Measurements from ENCODE around the gene ARID1B. TPM values are rescaled to one million over a fixed set of nuclear protein-coding genes. Genes with fewer than 3 reads are reported as not detected.

The ARID1B gene
- total and polyA plus RNA-seq, 4 donors, result 7.0 to 49.0 (median 24.2) TPM

- Histone ChIP-seq H3K9ac (ENCODE audit: low read depth in 1 of 2, low read length in 2 of 2) (no peak overlapping the region), H3K9me3 (ENCODE audit: control insufficient read depth in 4 of 4, low read length in 3 of 4) (peaks cover 0 to 2% (median under 1%) of the 10 kb centered on the region in 4 donors), H3K4me3 (ENCODE audit: low read depth in 1 of 3, low read length in 3 of 3) (no peak overlapping the region), H3K27me3 (ENCODE audit: control insufficient read depth in 4 of 4, insufficient read depth in 4 of 4, low read length in 3 of 4) (no peaks in the 10 kb centered on the region), H3K27ac (ENCODE audit: low read depth in 1 of 2, low read length in 2 of 2) (no peak overlapping the region), H3K36me3 (ENCODE audit: control insufficient read depth in 4 of 4, insufficient read depth in 3 of 4, low read depth in 1 of 4, low read length in 3 of 4) (no peaks in the 10 kb centered on the region), H3K4me1 (ENCODE audit: control insufficient read depth in 4 of 4, insufficient read depth in 4 of 4, low read length in 3 of 4) (no peaks in the 10 kb centered on the region)
- no peak for DNase-seq (ENCODE audit: low spot score)
- TF ChIP-seq JUND (IDR thresholded peaks at IDR 0.05), result no peak
- no peak for TF ChIP-seq ZBTB33 (IDR thresholded peaks at IDR 0.05)
- no peak for TF ChIP-seq HNF4A (conservative IDR thresholded peaks at IDR 0.05)
- no peak for TF ChIP-seq MAX (IDR thresholded peaks at IDR 0.05)
- no peak for TF ChIP-seq FOXA2 (IDR thresholded peaks at IDR 0.05)
- TF ChIP-seq TAF1 (conservative IDR thresholded peaks at IDR 0.05), result no peak
- TF ChIP-seq EGR1 (IDR thresholded peaks at IDR 0.05; ENCODE audit: low read depth in 2 of 2), result no peak
- WGBS, result 92% methylated on average over 21 of the region's 21 CpGs
These were observed 469.0 kb downstream of the ARID1B start for GRCh38 chr6:157246048-157246630.

- DNase-seq (ENCODE audit: low spot score), result no peak
- TF ChIP-seq HNF4G (IDR thresholded peaks at IDR 0.05) (no peak), TAF1 (conservative IDR thresholded peaks at IDR 0.05) (no peak), FOXA2 (IDR thresholded peaks at IDR 0.05) (no peak), JUND (IDR thresholded peaks at IDR 0.05) (no peak)
- Histone ChIP-seq H3K36me3 (ENCODE audit: control insufficient read depth in 4 of 4, insufficient read depth in 3 of 4, low read depth in 1 of 4, low read length in 3 of 4) (no peaks in the 10 kb centered on the region), H3K27ac (ENCODE audit: low read depth in 1 of 2, low read length in 2 of 2) (no peak overlapping the region), H3K9ac (ENCODE audit: low read depth in 1 of 2, low read length in 2 of 2) (no peak overlapping the region), H3K9me3 (ENCODE audit: control insufficient read depth in 4 of 4, low read length in 3 of 4) (peaks cover 0 to 2% (median under 1%) of the 10 kb centered on the region in 4 donors), H3K4me1 (ENCODE audit: control insufficient read depth in 4 of 4, insufficient read depth in 4 of 4, low read length in 3 of 4) (no peaks in the 10 kb centered on the region), H3K27me3 (ENCODE audit: control insufficient read depth in 4 of 4, insufficient read depth in 4 of 4, low read length in 3 of 4) (no peaks in the 10 kb centered on the region), H3K4me3 (ENCODE audit: low read depth in 1 of 3, low read length in 3 of 3) (no peak overlapping the region)
- 88% methylated on average over 14 of the region's 14 CpGs for WGBS
These were observed 469.8 kb downstream of the ARID1B start for GRCh38 chr6:157246771-157247484.

- Histone ChIP-seq H3K4me1 (ENCODE audit: control insufficient read depth in 4 of 4, insufficient read depth in 4 of 4, low read length in 3 of 4) (no peaks in the 10 kb centered on the region), H3K9me3 (ENCODE audit: control insufficient read depth in 4 of 4, low read length in 3 of 4) (peaks cover 0 to 2% (median under 1%) of the 10 kb centered on the region in 4 donors), H3K27ac (ENCODE audit: low read depth in 1 of 2, low read length in 2 of 2) (no peak overlapping the region), H3K27me3 (ENCODE audit: control insufficient read depth in 4 of 4, insufficient read depth in 4 of 4, low read length in 3 of 4) (no peaks in the 10 kb centered on the region), H3K4me3 (ENCODE audit: low read depth in 1 of 3, low read length in 3 of 3) (no peak overlapping the region), H3K36me3 (ENCODE audit: control insufficient read depth in 4 of 4, insufficient read depth in 3 of 4, low read depth in 1 of 4, low read length in 3 of 4) (no peaks in the 10 kb centered on the region), H3K9ac (ENCODE audit: low read depth in 1 of 2, low read length in 2 of 2) (no peak overlapping the region)
- 34% methylated on average over 1 of the region's 1 CpG for WGBS
- DNase-seq (ENCODE audit: low spot score), result no peak
- TF ChIP-seq JUND (IDR thresholded peaks at IDR 0.05) (no peak), HNF4G (IDR thresholded peaks at IDR 0.05) (no peak), SP1 (IDR thresholded peaks at IDR 0.05) (no peak), ZBTB33 (IDR thresholded peaks at IDR 0.05) (no peak), FOXA1 (IDR thresholded peaks at IDR 0.05) (no peak), REST (IDR thresholded peaks at IDR 0.05) (no peak), ATF3 (IDR thresholded peaks at IDR 0.05) (no peak), EGR1 (IDR thresholded peaks at IDR 0.05; ENCODE audit: low read depth in 2 of 2) (no peak), YY1 (IDR thresholded peaks at IDR 0.05) (no peak), GABPA (IDR thresholded peaks at IDR 0.05 in 1 of 2, conservative IDR thresholded peaks at IDR 0.05 in 1 of 2) (no peak), FOXA2 (IDR thresholded peaks at IDR 0.05) (no peak), NR2F2 (IDR thresholded peaks at IDR 0.05) (no peak), RAD21 (IDR thresholded peaks at IDR 0.05) (no peak), MAX (IDR thresholded peaks at IDR 0.05) (no peak), HNF4A (conservative IDR thresholded peaks at IDR 0.05) (no peak), TAF1 (conservative IDR thresholded peaks at IDR 0.05) (no peak)
These were observed 471.1 kb downstream of the ARID1B start for GRCh38 chr6:157248264-157248663.

Data from liver (tissue), 9 donors.